ENCODE data around the gene ST7L. TPM values are rescaled to one million over a fixed set of nuclear protein-coding genes. Genes with fewer than 3 reads are reported as not detected.
A peak's percentile ranks its signal among the peaks of the same experiment; 100 is the strongest.
"Not testable (repeated sequence)": the region's sequence is repeated elsewhere in the genome, so short reads cannot be mapped to it uniquely, and the experiment has no call there.

Gene ST7L
- total RNA-seq, 3 donors from 2014 or later (not counting 1 experiment from before 2014, with no cell fraction given) = 23.5 to 32.3 (median 30.1) TPM

DNA sequence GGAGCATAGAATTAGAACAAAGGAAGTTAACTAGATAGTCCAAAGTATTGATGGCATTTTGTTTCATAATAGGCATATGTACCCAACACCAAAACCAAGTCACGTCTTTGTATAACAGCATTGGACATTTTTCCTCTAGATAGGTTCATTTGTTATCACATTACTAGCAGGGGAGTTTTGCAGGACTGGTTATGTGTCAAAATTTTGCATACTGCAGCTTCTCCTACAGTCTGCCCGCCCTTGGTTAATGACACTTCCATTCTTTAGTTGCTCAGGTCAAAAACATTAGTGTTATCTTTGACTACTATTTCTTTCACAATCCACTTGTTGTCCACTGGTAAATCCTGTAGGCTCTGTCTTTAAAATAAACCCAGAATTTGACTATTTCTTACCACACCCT lies 9.6 kb upstream of the ST7L start:
- peaks cover 22% of the 10 kb centered on the region for H3K36me3 ChIP-seq (ENCODE audit: control insufficient read depth, insufficient read depth, low read length)
- H3K4me3 Mint-ChIP-seq = no peak overlapping the region
- ATAC-seq (peak in 2 of 3 donors; percentile 44 to 45), DNase-seq (no peak)
- peak overlapping the region; percentile 41 to 66 for H3K27ac Mint-ChIP-seq
- peaks cover 80 to 81% of the 10 kb centered on the region in 2 donors for H3K4me1 Mint-ChIP-seq
- H3K4me1 ChIP-seq (ENCODE audit: control insufficient read depth, insufficient read depth, low read length) = peaks cover 34% of the 10 kb centered on the region
- H3K4me3 ChIP-seq (ENCODE audit: low read length) = no peak overlapping the region
- H3K36me3 Mint-ChIP-seq = no peaks in the 10 kb centered on the region
- intact Hi-C loops (cut with micrococcal nuclease) = no loop called here
- no peaks in the 10 kb centered on the region for H3K9me3 Mint-ChIP-seq
- no peaks in the 10 kb centered on the region for H3K27me3 ChIP-seq (ENCODE audit: control insufficient read depth, insufficient read depth, low read length)
- H3K9me3 ChIP-seq (ENCODE audit: control insufficient read depth, insufficient read depth, low read length) = no peaks in the 10 kb centered on the region
- 69% methylated on average over 1 of the region's 2 CpGs for WGBS (ENCODE audit: insufficient coverage)
- no peak overlapping the region for H3K27ac ChIP-seq (ENCODE audit: low read length)
- no peaks in the 10 kb centered on the region for H3K27me3 Mint-ChIP-seq (ENCODE audit: low read depth in 2 of 2)
- TF ChIP-seq, protein P1, sequence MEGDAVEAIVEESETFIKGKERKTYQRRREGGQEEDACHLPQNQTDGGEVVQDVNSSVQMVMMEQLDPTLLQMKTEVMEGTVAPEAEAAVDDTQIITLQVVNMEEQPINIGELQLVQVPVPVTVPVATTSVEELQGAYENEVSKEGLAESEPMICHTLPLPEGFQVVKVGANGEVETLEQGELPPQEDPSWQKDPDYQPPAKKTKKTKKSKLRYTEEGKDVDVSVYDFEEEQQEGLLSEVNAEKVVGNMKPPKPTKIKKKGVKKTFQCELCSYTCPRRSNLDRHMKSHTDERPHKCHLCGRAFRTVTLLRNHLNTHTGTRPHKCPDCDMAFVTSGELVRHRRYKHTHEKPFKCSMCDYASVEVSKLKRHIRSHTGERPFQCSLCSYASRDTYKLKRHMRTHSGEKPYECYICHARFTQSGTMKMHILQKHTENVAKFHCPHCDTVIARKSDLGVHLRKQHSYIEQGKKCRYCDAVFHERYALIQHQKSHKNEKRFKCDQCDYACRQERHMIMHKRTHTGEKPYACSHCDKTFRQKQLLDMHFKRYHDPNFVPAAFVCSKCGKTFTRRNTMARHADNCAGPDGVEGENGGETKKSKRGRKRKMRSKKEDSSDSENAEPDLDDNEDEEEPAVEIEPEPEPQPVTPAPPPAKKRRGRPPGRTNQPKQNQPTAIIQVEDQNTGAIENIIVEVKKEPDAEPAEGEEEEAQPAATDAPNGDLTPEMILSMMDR (IDR thresholded peaks at IDR 0.05) = no peak

DNA sequence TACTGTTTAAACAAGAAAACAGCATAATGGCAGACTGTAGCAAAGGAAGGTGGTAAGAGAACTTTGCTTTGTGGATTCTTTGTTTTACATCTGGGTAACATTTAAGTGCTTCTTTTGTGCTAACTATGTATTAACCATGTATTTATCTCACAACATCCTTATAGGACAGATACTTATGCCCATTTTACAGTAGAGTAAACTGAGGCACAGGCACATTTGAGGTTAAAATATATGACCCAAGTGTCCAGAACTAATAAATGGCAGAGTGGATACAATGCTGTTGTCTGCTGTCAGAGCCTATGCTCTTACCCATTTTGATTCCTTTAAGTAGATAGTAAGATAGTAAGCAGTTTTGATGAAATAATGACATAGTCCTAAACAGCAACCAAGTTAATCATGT lies 7.9 kb upstream of the ST7L start:
- peak overlapping the region; percentile 41 to 72 for H3K27ac Mint-ChIP-seq

DNA sequence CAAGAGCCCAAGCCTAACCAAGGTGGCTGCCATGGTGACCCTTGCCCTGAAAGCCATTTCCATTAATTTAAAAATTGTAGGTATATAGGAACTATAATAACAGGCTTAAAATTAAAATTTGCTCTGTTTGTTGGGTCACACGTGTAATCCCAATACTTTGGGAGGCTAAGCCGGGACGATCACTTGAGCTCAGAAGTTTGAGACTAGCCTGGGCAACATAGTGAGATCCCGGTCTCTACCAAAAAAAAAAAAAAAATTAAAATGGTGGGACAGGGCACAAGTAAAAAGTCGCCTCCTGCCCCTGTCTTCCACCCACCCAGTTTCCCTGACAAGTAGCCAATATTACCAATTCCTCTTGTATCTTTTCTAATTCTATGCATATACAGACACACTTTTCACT lies 7.3 kb upstream of the ST7L start:
- Mint-ChIP-seq H3K4me3 (no peak overlapping the region), H3K27ac (peak overlapping the region; percentile 41 to 82), H3K27me3 (ENCODE audit: low read depth in 2 of 2) (no peaks in the 10 kb centered on the region), H3K4me1 (peaks cover 65 to 72% of the 10 kb centered on the region in 2 donors), H3K9me3 (no peaks in the 10 kb centered on the region), H3K36me3 (no peaks in the 10 kb centered on the region)
- intact Hi-C loops (cut with micrococcal nuclease) = no loop called here
- no peaks in the 10 kb centered on the region for H3K9me3 ChIP-seq (ENCODE audit: control insufficient read depth, insufficient read depth, low read length)
- H3K4me3 ChIP-seq (ENCODE audit: low read length) = no peak overlapping the region
- TF ChIP-seq, protein P1 (IDR thresholded peaks at IDR 0.05) = no peak
- H3K4me1 ChIP-seq (ENCODE audit: control insufficient read depth, insufficient read depth, low read length) = peaks cover 40% of the 10 kb centered on the region
- WGBS (ENCODE audit: insufficient coverage) = 94% methylated on average over 5 of the region's 5 CpGs
- DNase-seq (no peak), ATAC-seq (no peak)
- no peaks in the 10 kb centered on the region for H3K27me3 ChIP-seq (ENCODE audit: control insufficient read depth, insufficient read depth, low read length)
- no peak overlapping the region for H3K27ac ChIP-seq (ENCODE audit: low read length)
- peaks cover 22% of the 10 kb centered on the region for H3K36me3 ChIP-seq (ENCODE audit: control insufficient read depth, insufficient read depth, low read length)

More for the DNA sequence above, 7.9 kb upstream of the ST7L start:
- no peak overlapping the region for H3K4me3 Mint-ChIP-seq
- H3K4me1 ChIP-seq (ENCODE audit: control insufficient read depth, insufficient read depth, low read length) = peaks cover 35% of the 10 kb centered on the region
- H3K27me3 ChIP-seq (ENCODE audit: control insufficient read depth, insufficient read depth, low read length) = no peaks in the 10 kb centered on the region
- intact Hi-C loops (cut with micrococcal nuclease) = no loop called here
- H3K36me3 ChIP-seq (ENCODE audit: control insufficient read depth, insufficient read depth, low read length) = peaks cover 22% of the 10 kb centered on the region
- DNase-seq = no peak
- no peaks in the 10 kb centered on the region for H3K9me3 Mint-ChIP-seq
- TF ChIP-seq, protein P1 (IDR thresholded peaks at IDR 0.05) = no peak
- no peaks in the 10 kb centered on the region for H3K9me3 ChIP-seq (ENCODE audit: control insufficient read depth, insufficient read depth, low read length)
- H3K4me1 Mint-ChIP-seq = peaks cover 70 to 78% of the 10 kb centered on the region in 2 donors
- no peaks in the 10 kb centered on the region for H3K36me3 Mint-ChIP-seq
- H3K27me3 Mint-ChIP-seq (ENCODE audit: low read depth in 2 of 2) = no peaks in the 10 kb centered on the region
- no peak for ATAC-seq
- no peak overlapping the region for H3K4me3 ChIP-seq (ENCODE audit: low read length)
- no peak overlapping the region for H3K27ac ChIP-seq (ENCODE audit: low read length)

DNA sequence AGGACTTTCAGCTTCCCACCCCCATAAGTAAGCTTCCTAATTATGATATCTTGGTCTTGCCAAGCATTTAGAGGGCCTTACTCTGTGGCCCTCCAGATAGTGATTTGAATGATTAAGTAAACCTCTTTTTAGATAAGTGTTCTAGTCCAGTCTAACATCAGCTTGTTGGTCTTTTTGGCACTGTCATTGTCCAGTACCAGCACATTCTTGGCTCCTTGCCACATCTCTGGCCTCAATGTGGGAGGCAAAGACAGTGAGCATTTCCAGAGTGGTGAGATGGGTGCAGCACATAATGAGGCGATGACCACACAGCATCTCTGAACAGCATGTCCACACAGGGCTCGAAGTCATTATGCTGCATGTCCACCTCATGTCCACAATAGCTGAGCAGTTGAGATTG lies 6.8 kb upstream of the ST7L start:
- H3K4me3 Mint-ChIP-seq = no peak overlapping the region
- Histone ChIP-seq H3K4me3 (ENCODE audit: low read length) (no peak overlapping the region), H3K9me3 (ENCODE audit: control insufficient read depth, insufficient read depth, low read length) (no peaks in the 10 kb centered on the region), H3K27ac (ENCODE audit: low read length) (no peak overlapping the region), H3K27me3 (ENCODE audit: control insufficient read depth, insufficient read depth, low read length) (no peaks in the 10 kb centered on the region), H3K4me1 (ENCODE audit: control insufficient read depth, insufficient read depth, low read length) (peaks cover 42% of the 10 kb centered on the region), H3K36me3 (ENCODE audit: control insufficient read depth, insufficient read depth, low read length) (peaks cover 17% of the 10 kb centered on the region)
- H3K36me3 Mint-ChIP-seq = no peaks in the 10 kb centered on the region
- 93% methylated on average over 2 of the region's 2 CpGs for WGBS (ENCODE audit: insufficient coverage)
- H3K27ac Mint-ChIP-seq = peak overlapping the region; percentile 41 to 82
- no peaks in the 10 kb centered on the region for H3K27me3 Mint-ChIP-seq (ENCODE audit: low read depth in 2 of 2)
- H3K9me3 Mint-ChIP-seq = no peaks in the 10 kb centered on the region
- TF ChIP-seq, protein P1 (IDR thresholded peaks at IDR 0.05) = no peak
- intact Hi-C loops (cut with micrococcal nuclease) = no loop called here
- DNase-seq (no peak), ATAC-seq (no peak)
- H3K4me1 Mint-ChIP-seq = peaks cover 64 to 71% of the 10 kb centered on the region in 2 donors

DNA sequence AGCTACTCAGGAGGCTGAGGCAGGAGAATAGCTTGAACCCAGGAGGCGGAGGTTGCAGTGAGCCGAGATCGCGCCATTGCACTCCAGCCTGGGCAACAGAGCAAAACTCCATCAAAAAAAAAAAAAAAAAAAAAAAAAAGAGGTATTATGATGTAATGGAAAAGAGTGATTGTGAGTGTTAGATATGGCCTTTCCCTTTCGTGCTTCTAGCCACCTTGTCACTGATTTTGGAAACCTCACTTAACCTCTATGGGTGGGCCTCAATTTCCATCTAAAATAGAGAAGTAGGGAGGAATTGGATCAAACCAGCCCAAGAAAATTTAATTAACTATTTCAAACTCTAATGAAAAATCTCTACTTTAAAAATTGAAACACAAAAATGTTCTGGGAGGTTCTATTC lies 5.6 kb upstream of the ST7L start:
- Mint-ChIP-seq H3K4me1 (peaks cover 67 to 71% of the 10 kb centered on the region in 2 donors), H3K27ac (peak overlapping the region; percentile 41 to 82), H3K4me3 (peak overlapping the region; percentile 25)
- ATAC-seq; H3K27me3 ChIP-seq (ENCODE audit: control insufficient read depth, insufficient read depth, low read length); H3K4me3 ChIP-seq (ENCODE audit: low read length); H3K36me3 Mint-ChIP-seq; H3K9me3 Mint-ChIP-seq; H3K9me3 ChIP-seq (ENCODE audit: control insufficient read depth, insufficient read depth, low read length); intact Hi-C loops (cut with micrococcal nuclease); H3K27me3 Mint-ChIP-seq (ENCODE audit: low read depth in 2 of 2); H3K36me3 ChIP-seq (ENCODE audit: control insufficient read depth, insufficient read depth, low read length): not testable (repeated sequence)
- DNase-seq = peak in 1 of 2 donors; percentile 41
- H3K4me1 ChIP-seq (ENCODE audit: control insufficient read depth, insufficient read depth, low read length) = peaks cover 37% of the 10 kb centered on the region
- no CpG with 5 or more reads among the region's 5 CpGs for WGBS (ENCODE audit: insufficient coverage)
- peak overlapping the region; percentile 22 for H3K27ac ChIP-seq (ENCODE audit: low read length)

Data from natural killer cell (primary cell).